Stimulated activated CD8-positive, alpha-beta memory T cell treated with anti-CD3 and anti-CD28 coated beads, Interleukin-4, amount 100 ng/mL, for 1 hour (primary cell): ENCODE data around the gene CNOT11.

ENCODE experiments used
- DNase-seq, 2 donors: peaks; one replicate each; pipeline ENCODE4 v3.0.0-alpha.2; 2020; ENCODE audit warnings: low read depth in 2 of 2, low spot score in 1 of 2

The CNOT11 gene

GRCh38 chr2:101274142-101274541, 21.5 kb downstream of the CNOT11 start:
- no peak for DNase-seq

- no peak for DNase-seq
These were observed 24.4 kb downstream of the CNOT11 start for GRCh38 chr2:101277111-101277510.

- no peak for DNase-seq
These were observed 26.2 kb downstream of the CNOT11 start for GRCh38 chr2:101278925-101279324.

- no peak for DNase-seq
These were observed 28.8 kb downstream of the CNOT11 start for GRCh38 chr2:101281482-101281881.

- DNase-seq: no peak
These were observed 30.3 kb downstream of the CNOT11 start for GRCh38 chr2:101282980-101283379.

- no peak for DNase-seq
These were observed 34.0 kb downstream of the CNOT11 start for GRCh38 chr2:101286684-101287083.

GRCh38 chr2:101287303-101287702, 34.6 kb downstream of the CNOT11 start:
- no peak for DNase-seq

GRCh38 chr2:101290711-101291110, 38.0 kb downstream of the CNOT11 start:
- no peak for DNase-seq

GRCh38 chr2:101291973-101292372, 39.3 kb downstream of the CNOT11 start:
- no peak for DNase-seq

- no peak for DNase-seq
These were observed 40.9 kb downstream of the CNOT11 start for GRCh38 chr2:101293544-101293943.

GRCh38 chr2:101294861-101295260, 42.2 kb downstream of the CNOT11 start:
- no peak for DNase-seq

- DNase-seq: no peak
These were observed 43.2 kb downstream of the CNOT11 start for GRCh38 chr2:101295895-101296294.

GRCh38 chr2:101296371-101296770, 43.7 kb downstream of the CNOT11 start:
- no peak for DNase-seq

- no peak for DNase-seq
These were observed 44.7 kb downstream of the CNOT11 start for GRCh38 chr2:101297383-101297782.

GRCh38 chr2:101299604-101300003, 46.9 kb downstream of the CNOT11 start:
- no peak for DNase-seq

- no peak for DNase-seq
These were observed 47.5 kb downstream of the CNOT11 start for GRCh38 chr2:101300164-101300563.

GRCh38 chr2:101300836-101301235, 48.1 kb downstream of the CNOT11 start:
- no peak for DNase-seq

GRCh38 chr2:101302016-101302415, 49.3 kb downstream of the CNOT11 start:
- DNase-seq: no peak

- DNase-seq: no peak
These were observed 51.0 kb downstream of the CNOT11 start for GRCh38 chr2:101303688-101304087.

- no peak for DNase-seq
These were observed 52.3 kb downstream of the CNOT11 start for GRCh38 chr2:101305035-101305434.

GRCh38 chr2:101305492-101306078, 52.9 kb downstream of the CNOT11 start:
- DNase-seq: no peak

GRCh38 chr2:101306410-101306809, 53.7 kb downstream of the CNOT11 start:
- no peak for DNase-seq

GRCh38 chr2:101307503-101307902, 54.8 kb downstream of the CNOT11 start:
- DNase-seq: no peak
